ENCODE data around the gene SLC35E3. TPM values are rescaled to one million over a fixed set of nuclear protein-coding genes. Genes with fewer than 3 reads are reported as not detected.

Gene SLC35E3
- total and polyA plus RNA-seq, 2 donors (not counting 1 experiment from before 2014, with no cell fraction given), result 4.1 to 11.1 TPM

GRCh38 chr12:68786929-68787328, 41.0 kb downstream of the SLC35E3 start:
- Histone ChIP-seq H3K4me2 (ENCODE audit: extremely low read depth, insufficient read depth, low read length) (no peak overlapping the region), H4K20me1 (ENCODE audit: control insufficient read depth, extremely low read depth, insufficient read depth, low read length) (no peaks in the 10 kb centered on the region), H3K9me3 (ENCODE audit: control insufficient read depth, insufficient read depth, low read depth, low read length) (no peaks in the 10 kb centered on the region), H2AFZ (ENCODE audit: low read length) (no peak overlapping the region), H3K4me3 (replicated peaks in 1 of 4; ENCODE audit: control extremely low read depth in 1 of 4, insufficient read depth in 1 of 4, low read depth in 3 of 4, low read length in 4 of 4) (no peak overlapping the region), H3K79me2 (ENCODE audit: control insufficient read depth, insufficient read depth, low read length) (no peaks in the 10 kb centered on the region), H3K27me3 (ENCODE audit: control insufficient read depth, insufficient read depth, low read length) (no peaks in the 10 kb centered on the region), H3K4me1 (ENCODE audit: control insufficient read depth, extremely low read depth, insufficient read depth, low read length) (peaks cover 2% of the 10 kb centered on the region), H3K9ac (ENCODE audit: insufficient read depth, low read length) (no peak overlapping the region), H3K36me3 (ENCODE audit: control insufficient read depth, insufficient read depth, low read length) (no peaks in the 10 kb centered on the region), H3K27ac (ENCODE audit: insufficient read depth, low read length) (no peak overlapping the region)
- TF ChIP-seq EZH2 (IDR thresholded peaks at IDR 0.05; ENCODE audit: low read length, missing control alignments), result no peak
- TF ChIP-seq CTCF (conservative IDR thresholded peaks at IDR 0.05 in 1 of 2, IDR thresholded peaks at IDR 0.05 in 1 of 2; ENCODE audit: low read depth in 1 of 2, low read length in 2 of 2), result no peak
- no peak for DNase-seq (ENCODE audit: low read depth in 2 of 2)

GRCh38 chr12:68788554-68789143, 42.7 kb downstream of the SLC35E3 start:
- Histone ChIP-seq H3K27ac (ENCODE audit: insufficient read depth, low read length) (no peak overlapping the region), H3K4me3 (replicated peaks in 1 of 4; ENCODE audit: control extremely low read depth in 1 of 4, insufficient read depth in 1 of 4, low read depth in 3 of 4, low read length in 4 of 4) (no peak overlapping the region), H3K4me1 (ENCODE audit: control insufficient read depth, extremely low read depth, insufficient read depth, low read length) (peaks cover 2% of the 10 kb centered on the region), H3K36me3 (ENCODE audit: control insufficient read depth, insufficient read depth, low read length) (no peaks in the 10 kb centered on the region), H4K20me1 (ENCODE audit: control insufficient read depth, extremely low read depth, insufficient read depth, low read length) (no peaks in the 10 kb centered on the region), H3K9ac (ENCODE audit: insufficient read depth, low read length) (no peak overlapping the region), H3K4me2 (ENCODE audit: extremely low read depth, insufficient read depth, low read length) (no peak overlapping the region), H3K9me3 (ENCODE audit: control insufficient read depth, insufficient read depth, low read depth, low read length) (no peaks in the 10 kb centered on the region), H3K27me3 (ENCODE audit: control insufficient read depth, insufficient read depth, low read length) (no peaks in the 10 kb centered on the region), H3K79me2 (ENCODE audit: control insufficient read depth, insufficient read depth, low read length) (no peaks in the 10 kb centered on the region), H2AFZ (ENCODE audit: low read length) (no peak overlapping the region)
- no peak for DNase-seq (ENCODE audit: low read depth in 2 of 2)
- TF ChIP-seq CTCF (conservative IDR thresholded peaks at IDR 0.05 in 1 of 2, IDR thresholded peaks at IDR 0.05 in 1 of 2; ENCODE audit: low read depth in 1 of 2, low read length in 2 of 2) (no peak), EZH2 (IDR thresholded peaks at IDR 0.05; ENCODE audit: low read length, missing control alignments) (no peak)

GRCh38 chr12:68789144-68789878, 43.3 kb downstream of the SLC35E3 start:
- TF ChIP-seq EZH2 (IDR thresholded peaks at IDR 0.05; ENCODE audit: low read length, missing control alignments), result no peak
- no peak for TF ChIP-seq CTCF (conservative IDR thresholded peaks at IDR 0.05 in 1 of 2, IDR thresholded peaks at IDR 0.05 in 1 of 2; ENCODE audit: low read depth in 1 of 2, low read length in 2 of 2)
- Histone ChIP-seq H3K79me2 (ENCODE audit: control insufficient read depth, insufficient read depth, low read length) (no peaks in the 10 kb centered on the region), H3K27ac (ENCODE audit: insufficient read depth, low read length) (no peak overlapping the region), H3K36me3 (ENCODE audit: control insufficient read depth, insufficient read depth, low read length) (no peaks in the 10 kb centered on the region), H3K4me3 (replicated peaks in 1 of 4; ENCODE audit: control extremely low read depth in 1 of 4, insufficient read depth in 1 of 4, low read depth in 3 of 4, low read length in 4 of 4) (no peak overlapping the region), H4K20me1 (ENCODE audit: control insufficient read depth, extremely low read depth, insufficient read depth, low read length) (no peaks in the 10 kb centered on the region), H3K9me3 (ENCODE audit: control insufficient read depth, insufficient read depth, low read depth, low read length) (no peaks in the 10 kb centered on the region), H3K4me1 (ENCODE audit: control insufficient read depth, extremely low read depth, insufficient read depth, low read length) (peaks cover 2% of the 10 kb centered on the region), H2AFZ (ENCODE audit: low read length) (no peak overlapping the region), H3K27me3 (ENCODE audit: control insufficient read depth, insufficient read depth, low read length) (no peaks in the 10 kb centered on the region), H3K9ac (ENCODE audit: insufficient read depth, low read length) (no peak overlapping the region), H3K4me2 (ENCODE audit: extremely low read depth, insufficient read depth, low read length) (no peak overlapping the region)
- no peak for DNase-seq (ENCODE audit: low read depth in 2 of 2)

All from fibroblast of lung (primary cell).